ENCODE results near the gene DDX54.
A peak's percentile ranks its signal among the peaks of the same experiment; 100 is the strongest.

DDX54 gene

DNA sequence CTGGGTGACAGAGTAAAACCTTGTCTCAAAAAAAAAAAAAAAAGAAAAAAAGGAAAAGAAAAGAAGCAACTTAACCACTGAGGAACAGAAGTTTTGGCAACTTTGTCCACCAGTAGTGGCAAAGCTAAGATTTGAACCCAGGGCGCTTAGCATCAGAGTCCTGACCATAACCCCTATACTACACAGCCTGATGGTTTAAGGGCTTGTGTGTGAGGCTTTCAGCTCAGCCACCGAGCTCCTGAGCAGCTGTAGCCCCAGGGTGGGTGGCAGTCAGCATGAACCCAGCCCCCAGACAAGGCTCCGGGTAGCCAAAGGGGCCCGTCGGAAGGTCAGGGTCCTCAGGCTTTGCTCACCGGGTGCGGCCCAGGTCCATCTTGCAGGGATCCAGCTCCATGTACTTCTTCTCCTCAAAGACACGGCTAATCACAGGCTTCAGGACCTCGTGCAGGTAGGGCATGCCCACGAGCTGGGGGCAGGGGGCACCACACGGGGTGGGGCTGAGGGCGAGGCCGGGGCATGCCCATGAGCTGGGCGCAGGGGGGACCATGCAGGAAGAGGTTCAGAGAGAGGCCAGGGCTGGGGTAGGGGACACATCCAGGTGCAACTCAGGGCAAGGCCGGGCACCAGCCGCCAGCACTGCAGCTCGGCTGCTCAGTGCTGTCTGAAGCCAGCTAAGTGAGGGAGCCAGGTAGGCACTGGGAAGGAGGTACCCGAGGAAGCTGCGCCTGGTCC is 70.7 kb downstream of the DDX54 start:
- TF ChIP-seq, protein P1, sequence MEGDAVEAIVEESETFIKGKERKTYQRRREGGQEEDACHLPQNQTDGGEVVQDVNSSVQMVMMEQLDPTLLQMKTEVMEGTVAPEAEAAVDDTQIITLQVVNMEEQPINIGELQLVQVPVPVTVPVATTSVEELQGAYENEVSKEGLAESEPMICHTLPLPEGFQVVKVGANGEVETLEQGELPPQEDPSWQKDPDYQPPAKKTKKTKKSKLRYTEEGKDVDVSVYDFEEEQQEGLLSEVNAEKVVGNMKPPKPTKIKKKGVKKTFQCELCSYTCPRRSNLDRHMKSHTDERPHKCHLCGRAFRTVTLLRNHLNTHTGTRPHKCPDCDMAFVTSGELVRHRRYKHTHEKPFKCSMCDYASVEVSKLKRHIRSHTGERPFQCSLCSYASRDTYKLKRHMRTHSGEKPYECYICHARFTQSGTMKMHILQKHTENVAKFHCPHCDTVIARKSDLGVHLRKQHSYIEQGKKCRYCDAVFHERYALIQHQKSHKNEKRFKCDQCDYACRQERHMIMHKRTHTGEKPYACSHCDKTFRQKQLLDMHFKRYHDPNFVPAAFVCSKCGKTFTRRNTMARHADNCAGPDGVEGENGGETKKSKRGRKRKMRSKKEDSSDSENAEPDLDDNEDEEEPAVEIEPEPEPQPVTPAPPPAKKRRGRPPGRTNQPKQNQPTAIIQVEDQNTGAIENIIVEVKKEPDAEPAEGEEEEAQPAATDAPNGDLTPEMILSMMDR (conservative IDR thresholded peaks at IDR 0.05; ENCODE audit: control insufficient read depth, insufficient read depth, low read depth, low read length), result no peak
- H3K4me3 ChIP-seq (ENCODE audit: control insufficient read depth, low read depth, low read length), result no peak overlapping the region
- DNase-seq (ENCODE audit: low read depth), result peak; percentile 7

DNA sequence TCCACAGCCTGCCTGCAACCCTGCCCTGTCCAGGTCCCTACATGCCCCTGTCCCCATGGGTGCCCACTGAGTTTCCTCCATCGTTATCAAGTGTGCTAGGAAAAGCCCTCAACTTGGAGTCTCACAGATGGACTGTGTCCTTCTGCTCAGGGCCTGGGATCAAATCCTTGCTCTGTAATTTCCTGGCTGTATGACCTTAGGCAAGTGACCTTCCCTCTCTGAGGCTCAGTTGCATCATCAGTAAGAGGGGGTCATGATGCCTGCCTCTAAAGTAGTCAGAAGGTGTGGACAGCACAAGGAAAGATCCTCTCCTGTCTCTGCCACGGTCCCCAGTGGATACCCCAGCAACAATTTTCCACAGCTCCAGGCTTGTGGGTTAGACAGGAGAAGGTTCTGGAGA is 71.9 kb downstream of the DDX54 start:
- no peak for DNase-seq (ENCODE audit: low read depth)
- TF ChIP-seq, protein P1 (conservative IDR thresholded peaks at IDR 0.05; ENCODE audit: control insufficient read depth, insufficient read depth, low read depth, low read length), result no peak
- no peak overlapping the region for H3K4me3 ChIP-seq (ENCODE audit: control insufficient read depth, low read depth, low read length)

DNA sequence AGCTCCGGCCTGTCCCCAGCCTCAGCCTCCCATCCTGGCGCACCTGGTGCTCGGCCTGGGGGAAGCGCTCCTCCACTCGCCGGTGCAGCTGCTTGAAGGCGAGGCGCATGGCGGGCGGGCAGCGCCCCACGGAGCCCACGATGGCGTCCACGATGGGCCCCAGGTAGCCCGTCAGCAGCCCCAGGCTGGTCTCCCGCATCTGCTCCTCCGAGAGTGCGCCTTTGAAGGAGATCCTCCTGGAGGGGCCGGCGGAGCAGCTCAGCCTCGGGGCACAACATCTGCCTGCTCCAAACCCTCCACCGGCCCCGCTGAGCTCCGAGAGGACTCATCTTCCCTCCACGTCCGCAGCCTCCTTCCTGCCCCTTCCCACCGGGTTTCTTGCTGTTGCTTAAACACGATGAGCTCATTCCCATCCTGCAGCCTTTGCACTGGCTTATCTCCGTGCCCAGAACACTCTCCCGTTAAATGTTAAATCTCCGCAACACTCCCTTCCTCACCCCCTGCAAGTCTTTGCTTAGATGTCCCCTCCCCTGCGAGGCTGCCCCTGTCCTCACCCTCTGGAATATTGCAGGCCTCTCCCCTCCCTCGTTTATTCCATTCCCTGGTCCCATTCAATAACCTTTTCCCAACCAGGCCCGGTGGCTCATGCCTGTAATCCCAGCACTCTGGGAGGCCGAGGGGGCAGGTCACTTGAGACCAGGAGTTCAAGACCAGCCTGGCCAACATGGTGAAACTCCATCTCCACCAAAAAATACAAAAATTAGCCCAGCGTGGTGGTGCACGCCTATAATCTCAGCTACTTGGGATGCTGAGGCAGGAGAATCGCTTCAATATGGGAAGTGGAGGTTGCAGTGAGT is 73.0 kb downstream of the DDX54 start:
- H3K4me3 ChIP-seq (ENCODE audit: control insufficient read depth, low read depth, low read length), result no peak overlapping the region
- DNase-seq (ENCODE audit: low read depth), result no peak
- TF ChIP-seq, protein P1 (conservative IDR thresholded peaks at IDR 0.05; ENCODE audit: control insufficient read depth, insufficient read depth, low read depth, low read length), result no peak

DNA sequence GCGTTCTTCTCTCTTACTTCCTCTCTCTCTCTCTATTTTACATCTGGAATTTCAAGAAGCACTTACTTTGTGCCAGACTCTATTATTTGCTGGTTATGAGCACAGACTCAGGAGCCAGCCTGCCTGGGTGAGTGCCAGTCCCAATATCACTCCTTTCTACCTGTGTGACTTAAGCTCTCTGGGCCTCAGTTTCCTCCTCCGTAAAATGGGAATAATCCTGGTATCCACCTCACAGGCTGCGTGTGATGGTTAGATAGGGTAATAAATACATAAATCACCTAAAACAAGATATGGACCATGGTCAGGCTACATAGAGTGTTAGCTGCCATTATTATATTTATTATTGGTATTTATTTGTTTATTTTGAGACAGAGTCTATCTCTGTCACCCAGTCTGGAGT is 74.0 kb downstream of the DDX54 start:
- H3K4me3 ChIP-seq (ENCODE audit: control insufficient read depth, low read depth, low read length), result no peak overlapping the region
- no peak for DNase-seq (ENCODE audit: low read depth)
- TF ChIP-seq, protein P1 (conservative IDR thresholded peaks at IDR 0.05; ENCODE audit: control insufficient read depth, insufficient read depth, low read depth, low read length), result no peak

DNA sequence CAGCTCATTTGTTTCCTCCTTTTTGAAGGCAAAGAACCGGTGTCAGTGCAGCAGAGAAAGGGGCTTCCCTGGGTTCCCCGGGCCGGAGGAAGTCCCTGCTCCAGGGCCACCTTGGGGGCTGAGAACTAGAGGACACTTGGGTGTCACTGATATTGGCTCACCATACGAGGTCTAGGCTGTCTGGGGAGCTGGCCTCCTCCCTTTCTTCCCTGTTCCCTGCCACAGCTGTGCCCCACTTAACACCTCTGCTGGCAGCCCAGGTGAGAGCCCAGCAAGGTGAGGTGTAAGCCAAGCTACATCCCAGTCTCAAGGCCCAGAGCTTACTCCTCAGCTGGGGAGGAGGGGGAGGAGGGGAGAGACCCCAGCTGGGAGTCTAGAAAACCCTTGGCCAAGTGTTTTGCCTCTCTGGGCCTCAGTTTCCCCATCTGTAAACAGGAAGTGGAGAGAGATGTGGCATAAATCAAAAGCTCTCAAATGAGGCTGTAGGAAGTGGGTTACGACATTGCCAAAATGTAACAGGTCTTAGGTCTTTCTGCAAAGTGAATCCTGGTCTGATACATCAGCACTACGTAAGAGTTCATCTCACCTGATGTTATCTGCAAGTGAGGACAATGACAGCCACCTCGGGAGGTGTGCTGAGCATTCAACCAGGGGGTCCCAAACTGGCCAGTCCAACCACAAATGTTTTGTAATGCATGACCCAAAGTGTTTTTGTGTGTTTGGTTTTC is 75.2 kb downstream of the DDX54 start:
- DNase-seq (ENCODE audit: low read depth), result no peak
- TF ChIP-seq, protein P1 (conservative IDR thresholded peaks at IDR 0.05; ENCODE audit: control insufficient read depth, insufficient read depth, low read depth, low read length), result no peak

DNA sequence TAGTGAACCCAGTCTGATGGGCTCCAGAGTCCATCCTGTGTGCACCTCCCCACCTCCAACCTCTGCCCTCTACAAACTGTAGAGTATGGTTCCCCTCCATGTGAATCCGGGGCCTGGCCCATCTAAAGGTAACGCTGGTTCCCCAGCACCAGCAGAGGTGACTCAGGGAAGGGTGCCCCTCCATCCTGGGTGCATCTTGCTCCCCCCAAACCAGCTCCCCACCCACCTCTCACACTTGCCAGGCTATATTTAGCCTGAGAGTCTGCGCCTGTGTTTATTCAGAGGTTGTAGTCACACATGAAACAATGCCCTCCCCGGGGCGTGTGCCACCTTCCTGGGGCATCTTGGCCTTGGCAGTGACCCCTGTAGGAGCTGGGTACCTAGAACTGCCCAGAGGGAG is 75.9 kb downstream of the DDX54 start:
- no peak overlapping the region for H3K4me3 ChIP-seq (ENCODE audit: control insufficient read depth, low read depth, low read length)
- DNase-seq (ENCODE audit: low read depth), result no peak
- TF ChIP-seq, protein P1 (conservative IDR thresholded peaks at IDR 0.05; ENCODE audit: control insufficient read depth, insufficient read depth, low read depth, low read length), result no peak

More for the DNA sequence above, 75.2 kb downstream of the DDX54 start:
- no peak overlapping the region for H3K4me3 ChIP-seq (ENCODE audit: control insufficient read depth, low read depth, low read length)

Data from fibroblast of mammary gland (primary cell).